Peyer's patch (tissue), 4 donors: ENCODE results near the gene WNT9B.

Source experiments
- CTCF ChIP-seq, 6 experiments: fragments of 450-650 bp in 4 of 6; fragments of 200-600 bp in 2 of 6; sonication (generic) in 1 of 6; IDR thresholded peaks; one replicate each; pipeline ENCODE4 v1.5.1; 2017 to 2019; ENCODE audit warnings: antibody characterized with exemption in 6 of 6, mild to moderate bottlenecking in 3 of 6, moderate library complexity in 1 of 6
- POLR2A ChIP-seq, 2 donors: fragments of 450-650 bp; IDR thresholded peaks; one replicate each; pipeline ENCODE4 v1.5.1; 2017; ENCODE audit warnings: antibody characterized with exemption in 2 of 2, mild to moderate bottlenecking in 2 of 2, moderate library complexity in 2 of 2

- TF ChIP-seq CTCF (IDR thresholded peaks at IDR 0.05) (no peak), POLR2A (IDR thresholded peaks at IDR 0.05) (no peak)
Observed at GRCh38 chr17:46903762-46904672, 52.6 kb downstream of the WNT9B start.
